ENCODE data around the gene ADAMTSL5.
"Not testable (repeated sequence)": the region's sequence is repeated elsewhere in the genome, so short reads cannot be mapped to it uniquely, and the experiment has no call there.

Gene ADAMTSL5

GRCh38 chr19:1530856-1531255, 18.0 kb upstream of the ADAMTSL5 start:
- not testable (repeated sequence) for H3K36me3 ChIP-seq (ENCODE audit: insufficient read depth, low read length); H3K79me2 ChIP-seq (ENCODE audit: control insufficient read depth, insufficient read depth, low read length, unreplicated experiment); H3K4me1 ChIP-seq (ENCODE audit: control insufficient read depth, insufficient read depth, low read length, unreplicated experiment); H3K27me3 ChIP-seq (ENCODE audit: insufficient read depth, low read length); H3K4me3 ChIP-seq (ENCODE audit: low read depth, low read length); H3K27ac ChIP-seq (ENCODE audit: low read depth, low read length); H2AFZ ChIP-seq (ENCODE audit: low read length, unreplicated experiment)

DNA sequence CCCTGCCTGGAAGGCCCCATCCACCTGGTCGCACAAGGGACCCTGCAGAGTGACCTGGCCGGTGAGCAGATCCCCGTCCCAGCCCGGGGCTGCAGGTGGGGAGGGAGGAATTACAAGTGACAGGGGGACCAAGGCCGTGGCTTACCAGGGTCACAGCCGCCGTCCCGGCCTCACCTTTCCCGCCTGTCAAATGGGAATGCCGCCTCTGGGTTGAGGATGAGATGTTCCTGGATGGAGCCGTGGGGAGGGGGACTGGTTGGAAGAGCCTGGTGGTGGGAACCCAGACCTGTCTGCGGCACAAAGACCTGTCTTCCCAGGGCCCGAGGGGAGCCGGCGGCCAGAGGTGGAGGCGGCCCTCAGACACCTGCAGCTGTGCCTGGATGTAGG, 16.6 kb upstream of the ADAMTSL5 start:
- H3K36me3 ChIP-seq (ENCODE audit: insufficient read depth, low read length) = no peaks in the 10 kb centered on the region
- H3K79me2 ChIP-seq (ENCODE audit: control insufficient read depth, insufficient read depth, low read length, unreplicated experiment) = no peaks in the 10 kb centered on the region
- H3K27me3 ChIP-seq (ENCODE audit: insufficient read depth, low read length) = peaks cover 8% of the 10 kb centered on the region
- H2AFZ ChIP-seq (ENCODE audit: low read length, unreplicated experiment) = no peak overlapping the region
- H3K4me3 ChIP-seq (ENCODE audit: low read depth, low read length) = no peak overlapping the region
- no peaks in the 10 kb centered on the region for H3K4me1 ChIP-seq (ENCODE audit: control insufficient read depth, insufficient read depth, low read length, unreplicated experiment)
- no peak overlapping the region for H3K27ac ChIP-seq (ENCODE audit: low read depth, low read length)

DNA sequence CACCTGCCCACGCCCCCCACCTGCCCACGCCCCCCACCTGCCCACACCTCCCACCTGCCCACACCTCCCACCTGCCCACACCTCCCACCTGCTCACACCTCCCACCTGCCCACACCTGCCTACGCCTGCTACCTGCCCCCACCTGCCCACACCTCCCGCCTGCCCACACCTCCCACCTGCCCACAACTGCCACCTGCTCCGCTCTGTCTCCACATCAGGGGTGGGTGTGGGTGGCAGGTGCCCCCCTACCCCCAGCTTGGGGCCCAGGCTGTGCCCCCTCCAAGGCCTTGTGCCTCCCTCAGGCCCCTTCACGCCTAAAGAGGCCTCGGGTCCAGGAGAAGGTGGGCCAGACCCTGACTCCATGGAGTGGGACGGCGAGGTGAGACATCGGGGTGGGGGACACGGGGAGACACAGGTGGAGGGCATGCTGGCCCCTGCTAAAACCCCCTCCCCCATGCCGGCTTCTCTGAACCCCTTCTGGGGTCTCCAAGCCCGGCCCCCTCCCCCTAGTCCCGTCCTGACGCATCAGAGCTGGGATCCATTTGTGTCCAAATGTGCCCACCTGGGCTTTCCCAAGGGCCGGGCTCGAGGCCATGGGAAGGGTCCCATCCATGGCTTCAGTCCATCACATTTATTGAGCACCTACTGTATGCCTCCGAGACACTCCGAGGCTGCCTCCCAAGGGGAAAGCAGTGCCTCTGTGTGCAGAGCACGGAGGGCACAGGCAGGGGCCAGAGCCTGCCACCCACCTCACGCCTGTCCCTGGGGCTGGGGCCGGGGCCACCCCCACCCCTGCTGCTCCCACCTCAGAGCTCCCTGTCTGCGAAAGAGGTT, 16.0 kb upstream of the ADAMTSL5 start:
- Histone ChIP-seq H3K27me3 (ENCODE audit: insufficient read depth, low read length) (peaks cover 10% of the 10 kb centered on the region), H3K79me2 (ENCODE audit: control insufficient read depth, insufficient read depth, low read length, unreplicated experiment) (no peaks in the 10 kb centered on the region), H3K36me3 (ENCODE audit: insufficient read depth, low read length) (no peaks in the 10 kb centered on the region), H3K27ac (ENCODE audit: low read depth, low read length) (no peak overlapping the region), H2AFZ (ENCODE audit: low read length, unreplicated experiment) (no peak overlapping the region), H3K4me3 (ENCODE audit: low read depth, low read length) (no peak overlapping the region), H3K4me1 (ENCODE audit: control insufficient read depth, insufficient read depth, low read length, unreplicated experiment) (no peaks in the 10 kb centered on the region)

GRCh38 chr19:1527650-1528309, 15.0 kb upstream of the ADAMTSL5 start:
- no peak overlapping the region for H2AFZ ChIP-seq (ENCODE audit: low read length, unreplicated experiment)
- H3K79me2 ChIP-seq (ENCODE audit: control insufficient read depth, insufficient read depth, low read length, unreplicated experiment) = no peaks in the 10 kb centered on the region
- no peaks in the 10 kb centered on the region for H3K36me3 ChIP-seq (ENCODE audit: insufficient read depth, low read length)
- no peak overlapping the region for H3K4me3 ChIP-seq (ENCODE audit: low read depth, low read length)
- no peaks in the 10 kb centered on the region for H3K4me1 ChIP-seq (ENCODE audit: control insufficient read depth, insufficient read depth, low read length, unreplicated experiment)
- no peak overlapping the region for H3K27ac ChIP-seq (ENCODE audit: low read depth, low read length)
- H3K27me3 ChIP-seq (ENCODE audit: insufficient read depth, low read length) = peaks cover 17% of the 10 kb centered on the region

- Histone ChIP-seq H3K27me3 (ENCODE audit: insufficient read depth, low read length) (peaks cover 17% of the 10 kb centered on the region), H3K79me2 (ENCODE audit: control insufficient read depth, insufficient read depth, low read length, unreplicated experiment) (no peaks in the 10 kb centered on the region), H3K4me1 (ENCODE audit: control insufficient read depth, insufficient read depth, low read length, unreplicated experiment) (no peaks in the 10 kb centered on the region), H3K4me3 (ENCODE audit: low read depth, low read length) (no peak overlapping the region), H3K27ac (ENCODE audit: low read depth, low read length) (no peak overlapping the region), H2AFZ (ENCODE audit: low read length, unreplicated experiment) (no peak overlapping the region), H3K36me3 (ENCODE audit: insufficient read depth, low read length) (no peaks in the 10 kb centered on the region)
Observed at GRCh38 chr19:1526979-1527649, 14.3 kb upstream of the ADAMTSL5 start.

- Histone ChIP-seq H3K79me2 (ENCODE audit: control insufficient read depth, insufficient read depth, low read length, unreplicated experiment) (no peaks in the 10 kb centered on the region), H2AFZ (ENCODE audit: low read length, unreplicated experiment) (no peak overlapping the region), H3K27ac (ENCODE audit: low read depth, low read length) (no peak overlapping the region), H3K27me3 (ENCODE audit: insufficient read depth, low read length) (peaks cover 17% of the 10 kb centered on the region), H3K4me1 (ENCODE audit: control insufficient read depth, insufficient read depth, low read length, unreplicated experiment) (no peaks in the 10 kb centered on the region), H3K36me3 (ENCODE audit: insufficient read depth, low read length) (no peaks in the 10 kb centered on the region), H3K4me3 (ENCODE audit: low read depth, low read length) (no peak overlapping the region)
Observed at GRCh38 chr19:1526066-1526778, 13.4 kb upstream of the ADAMTSL5 start.

GRCh38 chr19:1525343-1525742, 12.5 kb upstream of the ADAMTSL5 start:
- Histone ChIP-seq H3K4me1 (ENCODE audit: control insufficient read depth, insufficient read depth, low read length, unreplicated experiment) (no peaks in the 10 kb centered on the region), H3K27ac (ENCODE audit: low read depth, low read length) (no peak overlapping the region), H3K27me3 (ENCODE audit: insufficient read depth, low read length) (peaks cover 17% of the 10 kb centered on the region), H3K4me3 (ENCODE audit: low read depth, low read length) (no peak overlapping the region), H2AFZ (ENCODE audit: low read length, unreplicated experiment) (no peak overlapping the region), H3K79me2 (ENCODE audit: control insufficient read depth, insufficient read depth, low read length, unreplicated experiment) (no peaks in the 10 kb centered on the region), H3K36me3 (ENCODE audit: insufficient read depth, low read length) (no peaks in the 10 kb centered on the region)

- Histone ChIP-seq H3K4me1 (ENCODE audit: control insufficient read depth, insufficient read depth, low read length, unreplicated experiment) (no peaks in the 10 kb centered on the region), H3K36me3 (ENCODE audit: insufficient read depth, low read length) (no peaks in the 10 kb centered on the region), H3K27me3 (ENCODE audit: insufficient read depth, low read length) (peaks cover 17% of the 10 kb centered on the region), H3K4me3 (ENCODE audit: low read depth, low read length) (no peak overlapping the region), H3K79me2 (ENCODE audit: control insufficient read depth, insufficient read depth, low read length, unreplicated experiment) (no peaks in the 10 kb centered on the region), H2AFZ (ENCODE audit: low read length, unreplicated experiment) (no peak overlapping the region), H3K27ac (ENCODE audit: low read depth, low read length) (no peak overlapping the region)
Observed at GRCh38 chr19:1524972-1525325, 12.1 kb upstream of the ADAMTSL5 start.

- Histone ChIP-seq H3K79me2 (ENCODE audit: control insufficient read depth, insufficient read depth, low read length, unreplicated experiment) (no peaks in the 10 kb centered on the region), H3K27ac (ENCODE audit: low read depth, low read length) (no peak overlapping the region), H3K4me3 (ENCODE audit: low read depth, low read length) (no peak overlapping the region), H3K36me3 (ENCODE audit: insufficient read depth, low read length) (no peaks in the 10 kb centered on the region), H2AFZ (ENCODE audit: low read length, unreplicated experiment) (no peak overlapping the region), H3K4me1 (ENCODE audit: control insufficient read depth, insufficient read depth, low read length, unreplicated experiment) (no peaks in the 10 kb centered on the region), H3K27me3 (ENCODE audit: insufficient read depth, low read length) (peaks cover 17% of the 10 kb centered on the region)
Observed at GRCh38 chr19:1524287-1524971, 11.6 kb upstream of the ADAMTSL5 start.
